NCI-H526 (cell line): ENCODE measurements around the gene ZNF791.
"Not testable (repeated sequence)": the region's sequence is repeated elsewhere in the genome, so short reads cannot be mapped to it uniquely, and the experiment has no call there.

Experiments
- DNase-seq, 2 experiments: peaks; one replicate each; lab custom pipeline; 2025; lab: John Stamatoyannopoulos, UW

The ZNF791 gene

GRCh38 chr19:12667731-12668302 lies 57.1 kb downstream of the ZNF791 start:
- no peak for DNase-seq

GRCh38 chr19:12668346-12668745 lies 57.6 kb downstream of the ZNF791 start:
- no peak for DNase-seq

DNA sequence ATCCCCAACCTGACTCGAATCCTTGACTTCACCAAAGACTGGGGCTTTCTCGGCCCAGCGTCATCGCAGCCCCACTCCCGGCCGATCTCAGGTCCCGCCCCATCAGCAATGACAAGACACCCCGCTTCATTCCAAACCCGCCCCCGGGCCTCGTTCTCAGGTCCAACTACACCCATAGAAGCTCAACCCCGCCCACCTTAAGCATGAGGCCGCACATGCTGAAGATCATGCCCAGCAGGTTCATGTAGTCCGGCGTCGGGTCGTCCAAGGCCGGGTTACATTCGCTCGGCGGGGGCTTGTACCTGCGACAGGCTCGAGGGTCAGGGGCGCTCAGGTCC lies 58.2 kb downstream of the ZNF791 start:
- DNase-seq = no peak

DNA sequence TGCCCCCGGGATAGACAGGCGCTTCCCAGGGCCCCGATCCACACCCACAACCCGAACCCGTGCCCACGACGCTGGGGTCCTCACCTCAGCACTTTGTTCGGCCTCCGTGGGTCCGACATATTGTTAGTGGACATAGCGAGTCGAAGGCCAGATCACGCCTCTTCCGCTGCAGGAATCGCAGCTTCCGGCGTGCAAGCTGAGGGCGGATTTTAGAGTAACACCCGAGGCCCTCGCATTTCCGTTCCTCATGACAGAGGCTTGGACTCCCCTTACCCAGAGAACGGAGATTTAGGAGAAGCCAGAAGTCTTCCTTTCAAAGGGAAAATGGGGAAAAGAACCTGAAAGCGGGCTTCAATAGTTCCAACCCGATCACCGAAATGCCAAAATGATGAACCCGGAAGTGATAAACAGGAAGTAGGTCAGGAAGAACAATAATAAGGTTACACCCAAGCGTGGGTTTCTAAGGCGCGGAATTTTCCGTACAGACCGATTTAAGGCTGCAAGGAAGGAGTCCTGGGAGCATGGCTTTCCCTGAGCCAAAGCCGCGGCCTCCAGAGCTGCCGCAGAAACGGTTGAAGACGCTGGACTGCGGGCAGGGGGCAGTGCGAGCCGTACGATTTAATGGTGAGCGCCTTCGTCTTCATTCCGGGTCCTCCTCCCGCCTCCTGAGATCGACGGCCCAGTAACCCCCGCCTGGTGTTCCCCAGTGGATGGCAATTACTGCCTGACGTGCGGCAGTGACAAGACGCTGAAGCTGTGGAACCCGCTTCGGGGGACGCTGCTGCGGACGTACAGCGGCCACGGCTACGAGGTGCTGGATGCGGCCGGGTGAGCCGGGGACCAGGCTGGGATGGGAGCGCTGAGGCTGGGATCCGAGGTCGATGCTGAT lies 58.8 kb downstream of the ZNF791 start:
- peak; percentile 19 to 74 for DNase-seq

GRCh38 chr19:12670159-12670928 lies 59.6 kb downstream of the ZNF791 start:
- no peak for DNase-seq

GRCh38 chr19:12672744-12673143 lies 62.0 kb downstream of the ZNF791 start:
- DNase-seq = peak in 1 of 2 experiments; percentile 7

DNA sequence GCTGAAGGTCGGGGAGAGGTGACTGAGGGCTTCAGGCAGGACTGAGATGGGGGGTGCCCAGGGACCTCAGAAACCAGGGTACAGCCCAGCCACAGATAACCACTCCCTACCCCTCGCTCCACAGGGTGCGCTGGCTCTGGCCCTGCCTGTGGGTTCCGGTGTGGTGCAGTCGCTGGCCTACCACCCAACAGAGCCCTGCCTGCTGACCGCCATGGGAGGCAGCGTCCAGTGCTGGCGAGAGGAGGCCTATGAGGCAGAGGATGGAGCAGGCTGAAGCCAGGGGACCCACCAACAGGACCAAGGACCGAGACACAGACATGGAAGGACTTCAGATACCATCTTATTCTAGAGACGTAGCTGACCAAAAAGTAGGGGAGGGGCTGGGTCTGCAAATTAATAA lies 64.7 kb downstream of the ZNF791 start:
- no peak for DNase-seq

GRCh38 chr19:12675940-12676339 lies 65.2 kb downstream of the ZNF791 start:
- no peak for DNase-seq

- peak; percentile 28 to 76 for DNase-seq
Observed at GRCh38 chr19:12676384-12676792, 65.7 kb downstream of the ZNF791 start.

- DNase-seq = no peak
Observed at GRCh38 chr19:12676928-12677327, 66.2 kb downstream of the ZNF791 start.

GRCh38 chr19:12678039-12678438 lies 67.3 kb downstream of the ZNF791 start:
- DNase-seq = not testable (repeated sequence)

- DNase-seq = no peak
Observed at GRCh38 chr19:12680034-12680433, 69.3 kb downstream of the ZNF791 start.

DNA sequence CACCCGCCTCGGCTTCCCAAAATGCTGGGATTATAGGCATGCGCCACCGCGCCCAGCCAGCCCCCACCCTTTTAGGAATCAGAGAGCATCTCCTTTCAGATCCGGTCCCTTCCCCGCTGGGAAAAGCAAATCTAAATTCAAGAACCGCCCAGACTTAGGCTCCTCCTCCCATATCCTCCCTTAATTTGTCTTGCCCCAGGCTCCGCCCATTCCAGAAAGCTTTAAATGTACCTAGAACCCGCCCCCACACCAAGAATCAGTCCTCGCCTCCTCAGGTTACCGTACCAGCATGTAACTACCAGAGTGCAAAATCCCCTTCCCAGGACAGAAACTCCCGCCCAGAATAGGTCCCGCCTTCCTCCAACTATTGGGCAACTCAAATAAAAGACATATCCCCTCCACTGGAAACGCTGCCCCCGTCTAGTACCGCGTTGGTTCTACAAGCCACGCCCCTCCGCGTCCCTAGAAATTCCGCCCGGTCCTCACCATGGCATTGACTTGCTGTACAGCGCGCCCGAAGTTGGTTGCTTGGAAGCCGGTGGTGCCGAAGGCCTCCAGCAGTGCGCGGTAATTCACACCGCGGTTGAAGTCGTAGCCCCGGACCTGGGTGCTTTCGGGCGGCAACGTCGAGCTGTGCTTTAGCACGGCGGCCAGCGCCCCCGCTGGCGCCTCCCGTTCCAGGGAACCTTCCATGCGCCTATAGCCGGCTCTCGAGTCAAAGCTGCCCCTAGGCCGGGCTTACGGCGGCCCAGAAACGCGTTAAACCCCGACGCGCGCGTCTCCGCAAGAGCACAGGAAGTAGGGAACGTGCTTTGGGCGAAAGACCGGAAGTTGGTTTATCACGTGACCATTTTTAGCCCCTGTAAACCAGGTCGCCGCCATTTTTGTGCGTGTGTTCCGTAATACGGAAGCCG lies 70.6 kb downstream of the ZNF791 start, which contains the start of gene DHPS:
TSS of gene DHPS (minus strand) at position 807 of the 914 bp plus-strand sequence. CDS start at position 693, 114 bp downstream.
- DNase-seq = peak; percentile 94
